Endodermal cell (in vitro differentiated cells): Measurements from ENCODE around the gene NAV2. TPM values are rescaled to one million over a fixed set of nuclear protein-coding genes. Genes with fewer than 3 reads are reported as not detected.
A peak's percentile ranks its signal among the peaks of the same experiment; 100 is the strongest.

Experiments used
- DNase-seq: peaks from one replicate; pipeline ENCODE4 v3.0.0-alpha.2; 2017
- H3K27ac ChIP-seq: 2 replicates; pipeline ENCODE4 v1.5.1; 2013; ENCODE audit warnings: mild to moderate bottlenecking, low read depth, low read length, moderate library complexity
- H3K27me3 ChIP-seq: 2 replicates; pipeline ENCODE4 v1.6.1; 2013; ENCODE audit warnings: mild to moderate bottlenecking, low read length, moderate library complexity; ENCODE audit not compliant: insufficient read depth, control insufficient read depth, poor library complexity, severe bottlenecking
- H3K36me3 ChIP-seq: 2 replicates; pipeline ENCODE4 v1.7.0; 2013; ENCODE audit warnings: mild to moderate bottlenecking, low read length, moderate library complexity; ENCODE audit not compliant: control insufficient read depth, insufficient read depth
- H3K4me1 ChIP-seq: one replicate; pipeline ENCODE4 v1.7.0; 2013; ENCODE audit warnings: low read length; ENCODE audit not compliant: control insufficient read depth, insufficient read depth
- H3K4me3 ChIP-seq: 2 replicates; pipeline ENCODE4 v1.5.1; 2013; ENCODE audit warnings: mild to moderate bottlenecking, low read length, moderate library complexity
- H3K9ac ChIP-seq: 2 replicates; pipeline ENCODE4 v1.6.1; 2013; ENCODE audit warnings: mild to moderate bottlenecking, low read length, moderate library complexity; ENCODE audit not compliant: poor library complexity, severe bottlenecking; ENCODE audit errors: extremely low read depth
- H3K9me3 ChIP-seq: 2 replicates; pipeline ENCODE4 v1.6.1; 2013; ENCODE audit warnings: mild to moderate bottlenecking, low read length, moderate library complexity; ENCODE audit not compliant: control insufficient read depth
- H3K27ac Mint-ChIP-seq: 2 replicates; pipeline ENCODE4 v1.8.0; 2020; ENCODE audit warnings: mixed read lengths
- H3K27me3 Mint-ChIP-seq: 2 replicates; pipeline ENCODE4 v1.8.0; 2021; ENCODE audit warnings: mild to moderate bottlenecking, mixed read lengths; ENCODE audit not compliant: insufficient read depth
- H3K36me3 Mint-ChIP-seq: 2 replicates; pipeline ENCODE4 v1.8.0; 2020; ENCODE audit warnings: low read depth, mixed read lengths
- H3K4me1 Mint-ChIP-seq: 2 replicates; pipeline ENCODE4 v1.8.0; 2020; ENCODE audit warnings: mixed read lengths
- H3K4me3 Mint-ChIP-seq: 2 replicates; pipeline ENCODE4 v1.8.0; 2020; ENCODE audit warnings: mild to moderate bottlenecking, moderate library complexity, mixed read lengths
- H3K9me3 Mint-ChIP-seq: 2 replicates; pipeline ENCODE4 v1.8.0; 2020; ENCODE audit warnings: mild to moderate bottlenecking, mixed read lengths
- WGBS, 2 experiments: methylation state at CpG; one replicate each; pipeline versions ENCODE4 v1.1.5 to v1.1.7; 2013; ENCODE audit warnings: missing lambda C conversion rate in 2 of 2, mixed read lengths in 1 of 2; ENCODE audit not compliant: insufficient coverage in 1 of 2, insufficient read length in 1 of 2; 5-methylcytosine and 5-hydroxymethylcytosine counted together
- total RNA-seq, 2 donors: library from RNA; stranded (reverse); fragmentation: NEBNext Ultra II Directional in 1 of 2; extraction: Animal tissue kit (Norgen Biotek cat#: 25700) in 1 of 2; gene quantifications; 2 replicates in 1 of 2; 3 replicates in 1 of 2; pipeline ENCODE4 v1.2.1, GENCODE V29; 2021
- TF ChIP-seq, protein P1 (sequence below): fragments of 200-600 bp; sonication (generic); conservative IDR thresholded peaks from 2 replicates; pipeline ENCODE4 v1.5.0; 2021; ENCODE audit warnings: antibody characterized with exemption, mild to moderate bottlenecking

NAV2 gene
- total RNA-seq, 2 donors from 2014 or later = 37.1 to 42.4 TPM

GRCh38 chr11:19874266-19874665 is 161.6 kb downstream of the NAV2 start:
- no peaks in the 10 kb centered on the region for H3K27me3 Mint-ChIP-seq
- Histone ChIP-seq H3K9ac (no peak overlapping the region), H3K4me1 (peaks cover 22% of the 10 kb centered on the region), H3K36me3 (no peaks in the 10 kb centered on the region), H3K27me3 (no peaks in the 10 kb centered on the region), H3K27ac (no peak overlapping the region), H3K9me3 (no peaks in the 10 kb centered on the region), H3K4me3 (peak overlapping the region; percentile 47)
- no peaks in the 10 kb centered on the region for H3K36me3 Mint-ChIP-seq
- TF ChIP-seq, protein P1, sequence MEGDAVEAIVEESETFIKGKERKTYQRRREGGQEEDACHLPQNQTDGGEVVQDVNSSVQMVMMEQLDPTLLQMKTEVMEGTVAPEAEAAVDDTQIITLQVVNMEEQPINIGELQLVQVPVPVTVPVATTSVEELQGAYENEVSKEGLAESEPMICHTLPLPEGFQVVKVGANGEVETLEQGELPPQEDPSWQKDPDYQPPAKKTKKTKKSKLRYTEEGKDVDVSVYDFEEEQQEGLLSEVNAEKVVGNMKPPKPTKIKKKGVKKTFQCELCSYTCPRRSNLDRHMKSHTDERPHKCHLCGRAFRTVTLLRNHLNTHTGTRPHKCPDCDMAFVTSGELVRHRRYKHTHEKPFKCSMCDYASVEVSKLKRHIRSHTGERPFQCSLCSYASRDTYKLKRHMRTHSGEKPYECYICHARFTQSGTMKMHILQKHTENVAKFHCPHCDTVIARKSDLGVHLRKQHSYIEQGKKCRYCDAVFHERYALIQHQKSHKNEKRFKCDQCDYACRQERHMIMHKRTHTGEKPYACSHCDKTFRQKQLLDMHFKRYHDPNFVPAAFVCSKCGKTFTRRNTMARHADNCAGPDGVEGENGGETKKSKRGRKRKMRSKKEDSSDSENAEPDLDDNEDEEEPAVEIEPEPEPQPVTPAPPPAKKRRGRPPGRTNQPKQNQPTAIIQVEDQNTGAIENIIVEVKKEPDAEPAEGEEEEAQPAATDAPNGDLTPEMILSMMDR = no peak
- no peak overlapping the region for H3K4me3 Mint-ChIP-seq
- H3K9me3 Mint-ChIP-seq = no peaks in the 10 kb centered on the region
- DNase-seq = no peak
- peak overlapping the region; percentile 21 for H3K27ac Mint-ChIP-seq
- peaks cover 28% of the 10 kb centered on the region for H3K4me1 Mint-ChIP-seq

GRCh38 chr11:19876750-19877149 is 164.1 kb downstream of the NAV2 start:
- H3K9me3 ChIP-seq = no peaks in the 10 kb centered on the region
- H3K9ac ChIP-seq = no peak overlapping the region
- H3K36me3 ChIP-seq = no peaks in the 10 kb centered on the region
- TF ChIP-seq, protein P1 = no peak
- H3K4me3 ChIP-seq = no peak overlapping the region
- H3K36me3 Mint-ChIP-seq = no peaks in the 10 kb centered on the region
- WGBS, 2 experiments = 100% methylated on average over 1 of the region's 1 CpG; no CpG with 5 or more reads in 1 of the 2 experiments
- no peak for DNase-seq
- no peak overlapping the region for H3K27ac Mint-ChIP-seq
- no peaks in the 10 kb centered on the region for H3K9me3 Mint-ChIP-seq
- H3K27me3 Mint-ChIP-seq = no peaks in the 10 kb centered on the region
- H3K4me3 Mint-ChIP-seq = no peak overlapping the region
- H3K27me3 ChIP-seq = no peaks in the 10 kb centered on the region
- peaks cover 24% of the 10 kb centered on the region for H3K4me1 Mint-ChIP-seq
- H3K4me1 ChIP-seq = peaks cover 22% of the 10 kb centered on the region
- H3K27ac ChIP-seq = no peak overlapping the region

DNA sequence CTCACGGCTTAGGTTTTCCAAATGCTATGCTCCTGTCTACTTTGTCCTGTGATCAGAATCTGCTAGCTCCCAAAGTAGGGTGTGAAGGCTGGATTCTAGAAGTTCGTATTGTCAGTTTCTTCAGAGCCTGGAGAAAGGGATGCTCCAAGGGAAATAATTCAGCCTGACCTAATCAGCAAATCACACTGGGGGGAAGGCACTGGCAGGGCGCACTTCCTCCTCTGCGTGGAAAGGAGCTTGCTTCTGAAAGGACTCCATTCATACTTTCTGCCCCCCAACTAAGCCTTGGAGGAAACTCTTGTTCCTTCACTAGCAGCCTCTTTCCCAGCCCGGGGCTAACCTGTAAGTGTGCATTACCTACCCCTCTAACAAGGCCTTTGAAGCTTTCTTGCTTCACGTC is 165.9 kb downstream of the NAV2 start:
- no peak overlapping the region for H3K4me3 Mint-ChIP-seq
- H3K4me1 Mint-ChIP-seq = peaks cover 19% of the 10 kb centered on the region
- H3K9me3 Mint-ChIP-seq = no peaks in the 10 kb centered on the region
- TF ChIP-seq, protein P1 = no peak
- H3K36me3 Mint-ChIP-seq = no peaks in the 10 kb centered on the region
- Histone ChIP-seq H3K4me1 (peaks cover 15% of the 10 kb centered on the region), H3K4me3 (no peak overlapping the region), H3K9ac (no peak overlapping the region), H3K27ac (no peak overlapping the region), H3K9me3 (no peaks in the 10 kb centered on the region), H3K27me3 (no peaks in the 10 kb centered on the region), H3K36me3 (no peaks in the 10 kb centered on the region)
- H3K27me3 Mint-ChIP-seq = no peaks in the 10 kb centered on the region
- DNase-seq = no peak
- H3K27ac Mint-ChIP-seq = no peak overlapping the region
- WGBS, 2 experiments = 87% methylated on average over 6 of the region's 6 CpGs; no CpG with 5 or more reads in 1 of the 2 experiments
